DMS114 treated with DMSO at 0.1 percent for 48 hours (cell line): Measurements from ENCODE around the gene SINHCAF.
"Not testable (repeated sequence)": the region's sequence is repeated elsewhere in the genome, so short reads cannot be mapped to it uniquely, and the experiment has no call there.

ENCODE experiments used
- DNase-seq: peaks from one replicate; lab custom pipeline; 2025; ENCODE audit not compliant: unreplicated experiment; lab: John Stamatoyannopoulos, UW

The SINHCAF gene

DNA sequence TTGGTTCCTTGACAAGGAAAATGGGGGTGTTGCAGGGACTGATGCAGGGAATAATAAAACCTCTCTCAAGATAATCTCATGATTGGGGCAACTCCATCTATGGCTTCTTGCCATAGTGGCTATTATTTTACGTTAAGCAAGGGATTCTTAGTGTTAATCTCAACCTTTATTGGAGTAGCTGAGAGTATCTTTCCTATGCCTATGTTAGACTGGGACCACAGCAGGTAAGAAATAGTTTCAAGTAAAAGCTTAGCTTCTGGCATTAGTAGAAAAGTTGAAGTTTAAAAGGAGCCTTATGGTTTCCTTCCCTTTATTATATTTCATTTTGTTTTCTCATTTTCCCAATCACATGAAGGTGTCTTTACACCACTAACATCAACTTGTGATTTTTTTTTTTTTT lies 16.7 kb downstream of the SINHCAF start:
- DNase-seq = no peak

DNA sequence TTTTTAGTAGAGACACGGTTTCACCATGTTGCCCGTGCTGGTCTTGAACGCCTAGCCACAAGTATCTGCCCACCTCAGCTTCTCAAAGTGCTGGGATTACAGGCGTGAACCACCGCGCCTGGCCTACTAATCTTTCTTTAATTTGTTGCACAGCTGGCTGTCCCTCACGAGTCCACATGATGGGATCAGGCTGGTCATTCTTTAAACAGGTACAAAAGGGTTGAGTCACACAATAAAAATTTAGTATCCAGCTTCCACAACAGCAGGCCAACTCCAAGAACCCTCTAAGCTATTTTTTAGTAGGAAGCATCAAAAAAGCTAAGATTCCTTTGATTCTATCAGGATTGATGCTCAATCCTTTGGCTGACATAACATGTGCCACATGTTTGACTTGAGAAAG lies 17.8 kb downstream of the SINHCAF start:
- no peak for DNase-seq

DNA sequence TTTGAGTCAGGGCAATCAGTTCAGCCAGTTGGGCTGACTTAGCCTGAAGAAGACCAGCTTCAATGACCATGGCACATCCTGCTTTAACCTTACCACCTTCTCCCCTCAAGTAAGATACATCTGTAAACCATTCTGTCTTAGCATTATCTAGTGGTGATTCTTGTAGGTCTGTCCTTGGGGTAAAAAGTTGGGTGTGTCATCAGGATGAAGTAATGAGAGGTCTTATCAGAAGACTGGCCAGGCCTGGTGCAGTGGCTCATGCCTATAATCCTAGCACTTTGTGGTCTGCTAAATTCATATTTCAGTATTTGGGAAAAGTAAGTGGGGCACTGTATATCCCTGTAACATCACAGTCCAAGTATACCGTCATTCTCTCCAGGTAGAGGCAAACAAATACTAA lies 19.1 kb downstream of the SINHCAF start:
- no peak for DNase-seq

DNA sequence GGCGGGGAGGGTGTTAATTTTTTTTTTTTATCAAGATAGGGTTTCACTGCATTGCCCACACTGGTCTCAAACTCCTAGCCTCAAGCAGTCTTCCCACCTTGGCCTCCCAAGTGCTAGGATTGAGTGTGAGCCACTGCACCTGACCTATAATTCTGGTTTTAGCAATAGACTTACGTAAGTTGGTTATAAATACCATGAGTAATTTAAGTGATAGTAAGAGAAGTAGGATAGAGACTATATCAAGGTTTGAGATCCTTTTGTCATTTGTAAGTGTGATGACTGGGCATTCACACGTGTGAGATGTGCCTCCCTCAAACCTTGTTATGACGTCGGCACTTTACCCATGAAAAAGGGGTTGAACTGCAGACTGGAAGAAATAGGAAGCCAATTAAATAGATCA lies 22.5 kb downstream of the SINHCAF start:
- no peak for DNase-seq

DNA sequence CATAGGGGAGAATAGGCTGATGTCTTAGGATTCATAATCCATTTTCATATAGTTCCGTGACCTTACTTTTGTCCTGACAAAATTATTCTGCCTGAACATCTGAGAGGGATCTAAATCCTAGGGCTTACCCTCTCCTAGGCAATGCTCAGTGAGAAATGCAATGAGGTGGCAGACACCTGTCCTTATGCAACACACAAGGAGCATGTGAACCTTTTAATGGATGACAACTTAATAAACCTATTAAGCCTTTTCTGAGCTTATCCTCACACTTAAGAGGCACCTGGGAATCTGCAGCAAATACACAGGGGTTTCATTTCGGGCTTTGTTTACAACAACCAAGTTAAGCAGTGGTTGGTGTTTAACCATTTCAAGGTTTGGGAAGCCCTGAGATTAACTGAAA lies 24.6 kb downstream of the SINHCAF start:
- no peak for DNase-seq

- DNase-seq = no peak
Observed at GRCh38 chr12:31300783-31301182, 25.2 kb downstream of the SINHCAF start.

DNA sequence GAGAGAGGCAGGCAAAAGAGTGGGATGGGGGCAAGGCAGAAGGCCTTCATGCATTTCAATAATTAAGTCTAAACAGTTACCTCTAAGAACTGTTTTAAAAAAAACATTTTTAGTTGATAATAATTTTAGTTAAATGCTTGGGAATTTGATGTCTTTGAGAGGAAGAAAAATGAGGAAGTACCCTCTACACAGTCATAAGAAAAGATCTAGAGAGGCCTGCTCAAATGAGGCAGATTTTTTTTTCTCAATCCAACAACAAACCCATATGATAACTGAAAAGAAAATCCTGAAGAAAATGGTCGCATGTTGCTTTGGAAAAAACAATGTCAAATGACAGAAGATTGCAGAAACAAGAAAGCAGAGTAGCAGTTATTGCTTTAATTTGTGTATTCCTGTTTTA lies 25.6 kb downstream of the SINHCAF start:
- no peak for DNase-seq

DNA sequence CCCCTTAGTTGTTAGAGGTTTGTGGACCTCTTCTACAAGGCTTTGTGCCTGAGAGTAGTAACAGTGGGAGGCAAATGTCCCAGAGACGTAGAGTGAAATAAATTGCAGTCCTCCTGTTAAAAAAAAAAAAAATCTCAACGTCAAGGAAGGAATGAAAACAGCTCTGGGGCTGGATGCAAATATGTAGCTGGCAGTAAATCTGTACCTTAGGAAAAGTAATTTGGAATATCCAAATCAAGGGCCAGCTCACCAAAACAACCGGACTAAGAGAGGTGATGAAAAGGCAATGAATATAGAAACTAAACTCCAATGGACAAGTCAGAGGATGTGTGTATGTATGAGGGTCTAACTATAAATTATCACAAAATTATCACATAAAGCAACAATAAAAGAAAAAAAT lies 27.0 kb downstream of the SINHCAF start:
- DNase-seq = no peak

DNA sequence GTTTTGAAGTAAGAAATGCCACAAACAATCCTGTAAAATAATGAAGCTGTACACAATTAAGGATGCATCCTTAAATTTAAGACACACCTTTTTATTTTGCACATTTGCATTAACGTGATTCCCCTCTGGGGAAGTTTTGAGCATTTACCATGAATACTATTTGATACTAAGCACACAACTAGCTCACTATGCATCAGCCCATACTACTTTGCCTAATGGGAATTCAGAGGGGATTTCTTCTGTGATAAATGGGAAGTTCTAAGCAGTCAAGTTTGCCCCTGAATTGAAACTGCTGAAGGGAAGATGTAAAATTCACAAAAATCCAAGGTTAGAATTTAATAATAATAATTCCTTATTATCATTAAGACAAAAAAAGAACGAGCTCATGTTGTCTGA lies 27.4 kb downstream of the SINHCAF start:
- DNase-seq = no peak

- DNase-seq = no peak
Observed at GRCh38 chr12:31297572-31298514, 28.1 kb downstream of the SINHCAF start.

DNA sequence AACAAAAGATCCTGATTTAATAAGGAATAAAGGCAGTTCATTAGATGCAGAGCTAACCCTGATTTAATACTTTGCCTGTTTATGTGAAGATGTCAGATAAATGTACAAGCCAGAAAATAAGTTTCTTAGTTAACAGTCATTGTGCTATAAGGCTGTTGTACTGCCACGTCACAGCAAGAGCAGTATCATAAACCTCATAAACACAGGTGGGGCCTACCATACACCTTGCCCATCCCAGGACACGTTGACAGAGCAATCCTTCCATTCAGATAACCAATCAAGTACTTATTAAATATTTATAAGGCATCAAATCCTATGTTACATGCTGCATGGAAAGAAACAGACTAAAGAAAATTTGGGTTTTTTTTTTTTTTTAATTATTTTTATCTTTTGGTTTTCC lies 36.5 kb downstream of the SINHCAF start:
- DNase-seq = no peak

DNA sequence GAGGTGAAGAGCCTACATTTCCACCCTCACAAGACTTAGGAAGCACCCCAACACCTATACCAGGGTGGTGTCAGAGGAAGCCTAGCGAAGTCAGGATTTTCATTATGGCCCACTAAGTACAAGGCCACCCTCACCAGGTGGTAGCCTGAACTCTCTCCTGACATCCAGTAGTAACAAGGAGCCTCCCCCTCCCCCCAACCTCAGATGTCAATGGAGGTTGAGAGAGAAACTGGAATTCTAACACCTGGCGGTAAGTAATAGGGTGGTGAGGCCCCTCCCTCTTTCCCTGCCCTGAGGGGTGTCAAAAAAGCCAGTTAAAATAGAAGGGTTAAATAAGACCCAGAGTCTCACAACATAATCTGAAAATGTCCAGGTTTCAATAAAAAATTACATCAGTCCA lies 37.6 kb downstream of the SINHCAF start:
- no peak for DNase-seq

DNA sequence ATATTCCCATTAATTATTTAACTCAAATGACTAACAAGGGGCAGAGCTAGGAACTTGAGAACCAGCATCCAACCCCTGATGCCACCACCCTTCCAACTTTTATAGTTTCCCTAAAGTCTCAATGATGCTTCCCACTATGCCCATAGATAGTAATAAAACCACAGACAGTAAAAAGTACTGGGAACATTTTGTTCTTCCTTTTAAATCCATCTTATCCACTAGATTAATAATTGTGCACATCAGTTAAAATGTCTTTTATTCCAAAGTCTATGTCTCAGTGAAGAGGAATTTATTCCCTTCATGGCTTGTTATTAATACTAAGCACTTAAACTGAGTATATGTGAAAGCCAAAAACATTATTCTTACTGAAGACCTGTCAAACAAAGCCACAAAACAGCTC lies 45.8 kb downstream of the SINHCAF start:
- no peak for DNase-seq

GRCh38 chr12:31279390-31279924 lies 46.5 kb downstream of the SINHCAF start:
- no peak for DNase-seq

DNA sequence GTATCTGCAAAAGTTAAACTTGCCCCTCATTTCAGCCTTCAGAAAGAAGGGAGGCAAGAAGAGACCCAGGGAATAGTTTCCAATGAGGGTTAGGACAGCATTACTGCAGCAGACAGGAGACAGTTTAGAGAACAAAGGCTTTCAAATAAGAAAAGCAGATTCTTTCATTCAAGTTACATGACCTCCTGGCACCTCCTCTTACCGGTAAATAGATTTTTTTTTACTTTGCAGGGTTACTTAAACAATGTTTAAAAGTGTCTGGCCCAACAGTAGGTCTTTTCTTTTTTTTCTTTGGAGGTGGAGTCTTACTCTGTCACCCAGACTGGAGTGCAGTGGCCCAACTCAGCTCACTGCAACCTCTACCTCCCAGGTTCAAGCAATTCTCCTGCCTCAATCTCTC lies 47.1 kb downstream of the SINHCAF start:
- DNase-seq = no peak

DNA sequence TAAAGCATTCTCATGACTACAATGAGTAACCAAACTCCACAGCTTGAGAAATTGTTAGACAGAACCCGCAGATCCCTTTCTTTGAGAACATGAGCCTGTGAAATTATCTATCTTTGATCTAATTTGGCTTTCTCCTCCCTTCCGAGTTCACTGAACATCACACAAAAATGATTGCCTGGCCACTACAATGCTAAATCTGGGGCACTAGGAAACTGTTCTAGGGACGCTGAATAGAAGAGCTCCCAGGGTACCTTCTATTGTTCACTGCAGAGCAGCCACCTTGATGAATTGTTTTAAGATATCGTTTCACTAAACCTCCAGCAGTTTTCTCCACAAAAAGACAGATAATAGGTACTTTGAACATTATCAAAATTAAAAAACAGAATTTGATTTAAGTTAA lies 47.5 kb downstream of the SINHCAF start:
- no peak for DNase-seq

DNA sequence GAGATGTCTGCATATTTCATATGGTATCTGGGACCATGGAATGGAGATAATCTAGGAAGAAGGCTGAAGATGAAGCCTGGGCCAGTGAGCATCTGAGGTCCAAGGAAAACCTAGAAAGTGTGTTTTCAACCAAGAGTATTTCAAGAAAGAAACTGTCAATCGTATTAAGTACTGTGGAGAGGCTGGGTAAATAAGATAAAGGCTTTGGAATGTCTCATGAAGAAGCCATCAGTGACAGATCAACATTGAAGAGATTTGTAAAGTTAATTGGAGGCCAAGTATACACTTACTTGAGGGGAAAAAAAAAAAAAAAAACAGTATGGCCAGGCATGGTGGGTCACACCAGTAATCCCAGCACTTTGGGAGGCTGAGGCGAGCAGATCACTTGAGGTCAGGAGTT lies 48.9 kb downstream of the SINHCAF start:
- DNase-seq = no peak

DNA sequence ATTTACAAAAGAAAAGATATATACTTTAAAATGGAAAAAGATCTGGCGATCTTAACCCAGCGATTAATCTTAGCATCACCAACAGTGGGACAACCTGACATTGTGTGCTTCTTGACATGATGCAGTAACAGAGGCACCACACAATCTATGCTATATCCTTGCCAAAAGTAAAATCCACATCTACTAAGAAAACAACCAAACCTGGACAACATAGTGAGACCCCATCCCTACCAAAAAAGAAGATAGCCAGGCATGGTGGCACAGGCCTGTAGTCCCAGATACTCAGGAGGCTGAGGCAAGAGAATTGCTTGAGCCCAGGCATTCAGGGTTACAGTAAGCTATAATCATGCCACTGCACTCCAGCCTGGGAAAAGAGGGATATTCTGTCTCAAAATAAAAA lies 50.5 kb downstream of the SINHCAF start:
- DNase-seq = no peak

DNA sequence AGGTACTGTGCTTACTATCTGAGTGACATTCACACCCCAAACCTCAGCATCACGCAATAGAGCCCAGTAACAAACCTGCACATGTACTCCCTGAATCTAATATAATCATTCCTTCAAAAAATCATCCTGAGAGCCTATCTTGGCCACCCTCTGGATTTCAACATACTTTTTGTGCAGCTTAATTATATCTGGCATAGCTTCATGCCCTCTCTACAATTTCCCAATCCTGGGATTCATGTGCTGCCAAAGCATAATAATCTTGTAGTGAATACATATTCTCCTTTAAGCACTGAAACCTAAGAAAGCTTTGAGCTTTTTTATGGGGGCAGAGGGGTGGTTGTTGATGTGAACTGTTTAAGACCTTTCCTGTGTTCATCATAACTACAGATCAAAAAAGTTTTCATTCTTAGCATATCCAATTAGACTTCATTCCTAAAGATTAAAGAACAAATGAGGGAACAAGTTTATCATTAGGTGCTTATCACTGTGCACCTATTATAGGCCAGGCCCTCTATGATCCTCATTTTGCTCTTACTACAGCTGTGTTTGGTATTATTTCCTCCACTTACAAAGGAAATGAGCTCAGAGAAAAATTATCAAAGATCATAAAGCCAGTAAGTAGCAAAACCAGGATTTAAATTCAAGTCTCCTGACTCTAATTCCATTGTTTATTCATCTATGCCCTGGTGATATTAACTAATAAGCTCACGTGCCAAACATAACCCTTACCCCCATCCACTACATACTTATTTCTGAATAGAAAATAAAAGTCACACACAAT lies 51.2 kb downstream of the SINHCAF start:
- DNase-seq = no peak

DNA sequence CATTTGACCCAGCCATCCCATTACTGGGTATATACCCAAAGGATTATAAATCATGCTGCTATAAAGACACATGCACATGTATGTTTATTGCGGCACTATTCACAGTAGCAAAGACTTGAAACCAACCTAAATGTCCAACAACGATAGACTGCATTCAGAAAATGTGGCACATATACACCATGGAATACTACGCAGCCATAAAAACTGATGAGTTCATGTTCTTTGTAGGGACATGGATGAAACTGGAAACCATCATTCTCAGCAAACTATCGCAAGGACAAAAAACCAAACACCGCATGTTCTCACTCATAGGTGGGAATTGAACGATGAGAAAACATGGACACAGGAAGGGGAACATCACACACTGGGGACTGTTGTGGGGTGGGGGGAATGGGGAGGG lies 52.2 kb downstream of the SINHCAF start:
- not testable (repeated sequence) for DNase-seq

- no peak for DNase-seq
Observed at GRCh38 chr12:31272607-31273225, 53.2 kb downstream of the SINHCAF start.

GRCh38 chr12:31267966-31268365 lies 58.0 kb downstream of the SINHCAF start:
- no peak for DNase-seq
